Activated T-helper 2 cell treated with anti-CD3 and anti-CD28 coated beads, Interferon-gamma antibody, Interleukin-2, Interleukin-4, amounts not matched to agents 10 μg/mL and 5 μg/mL and 100 μg/mL, durations not matched to agents 14 hours and 24 hours and 36 hours (primary cell): ENCODE data around the gene PADI3. TPM values are rescaled to one million over a fixed set of nuclear protein-coding genes. Genes with fewer than 3 reads are reported as not detected.

Source experiments
- DNase-seq: peaks from one replicate; pipeline ENCODE4 v3.0.0; 2021; ENCODE audit warnings: low spot score
- H3K27ac Mint-ChIP-seq: one replicate; pipeline ENCODE4 v1.8.0; 2021; ENCODE audit warnings: mixed read lengths
- H3K27me3 Mint-ChIP-seq: one replicate; pipeline ENCODE4 v1.8.0; 2021; ENCODE audit warnings: low read depth, mixed read lengths
- H3K36me3 Mint-ChIP-seq: one replicate; pipeline ENCODE4 v1.8.0; 2021; ENCODE audit warnings: low read depth, mixed read lengths
- H3K4me1 Mint-ChIP-seq: one replicate; pipeline ENCODE4 v1.8.0; 2021; ENCODE audit warnings: low read depth, mixed read lengths
- H3K4me3 Mint-ChIP-seq: one replicate; pipeline ENCODE4 v1.8.0; 2021; ENCODE audit warnings: low read depth, mild to moderate bottlenecking, moderate library complexity, mixed read lengths
- H3K9me3 Mint-ChIP-seq: one replicate; pipeline ENCODE4 v1.8.0; 2021; ENCODE audit warnings: mixed read lengths
- intact Hi-C: fragments of 100-400 bp; cut with micrococcal nuclease; formaldehyde crosslinking; loops from one replicate; pipeline ENCODE4 v1.15.1; 2023
- total RNA-seq: library from RNA; stranded (reverse); gene quantifications from 2 replicates; pipeline ENCODE4 v1.2.3, GENCODE V29; 2022

Gene PADI3
- total RNA-seq, 1 donor from 2014 or later = not detected

DNA sequence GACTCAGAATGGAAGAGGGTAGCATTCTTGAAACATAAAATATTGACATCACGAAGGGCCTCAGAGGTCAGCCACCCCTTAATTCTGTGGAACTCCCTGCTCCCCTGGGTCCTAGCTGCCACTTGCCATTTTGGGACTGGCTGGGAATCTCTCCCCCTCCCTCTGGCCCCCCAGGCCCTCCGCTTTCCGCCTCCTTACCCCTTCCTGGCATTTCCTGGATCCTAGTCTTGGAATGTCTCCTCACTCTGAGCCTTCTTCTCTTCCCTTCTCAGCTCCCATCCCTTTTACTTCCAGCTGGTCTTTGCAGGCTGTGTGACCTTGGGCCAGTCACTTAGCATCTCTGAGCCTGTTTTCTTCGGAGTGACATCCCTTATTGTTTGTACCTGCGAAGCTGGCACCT is 39.5 kb upstream of the PADI3 start:
- Mint-ChIP-seq H3K4me1 (peaks cover 19% of the 10 kb centered on the region), H3K36me3 (no peaks in the 10 kb centered on the region), H3K27me3 (peaks cover 19% of the 10 kb centered on the region), H3K9me3 (no peaks in the 10 kb centered on the region), H3K4me3 (no peak overlapping the region), H3K27ac (no peak overlapping the region)
- intact Hi-C loops = no loop called here
- DNase-seq = no peak

DNA sequence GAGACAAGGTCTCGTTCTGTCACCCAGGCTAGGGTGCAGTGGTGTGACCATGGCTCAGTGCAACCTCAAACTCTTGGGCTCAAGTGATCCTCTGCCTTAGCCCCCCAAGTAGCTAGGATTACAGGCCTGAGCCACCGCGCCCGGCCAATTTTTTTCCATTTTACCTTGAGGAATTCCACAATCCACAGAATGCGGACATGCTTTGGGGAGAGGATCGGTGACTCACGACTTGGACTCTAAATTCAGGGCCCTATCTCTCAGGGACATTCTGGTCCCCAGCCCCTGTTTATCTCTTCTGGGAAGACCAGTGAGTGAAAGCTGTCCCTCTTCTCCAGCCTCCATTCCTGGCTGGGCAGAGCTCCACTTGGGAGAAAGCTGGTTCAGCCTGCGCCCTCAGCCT is 38.7 kb upstream of the PADI3 start:
- Mint-ChIP-seq H3K4me1 (peaks cover 18% of the 10 kb centered on the region), H3K4me3 (no peak overlapping the region), H3K27me3 (peaks cover 18% of the 10 kb centered on the region), H3K9me3 (no peaks in the 10 kb centered on the region), H3K27ac (no peak overlapping the region), H3K36me3 (no peaks in the 10 kb centered on the region)
- no peak for DNase-seq
- intact Hi-C loops = no loop called here

DNA sequence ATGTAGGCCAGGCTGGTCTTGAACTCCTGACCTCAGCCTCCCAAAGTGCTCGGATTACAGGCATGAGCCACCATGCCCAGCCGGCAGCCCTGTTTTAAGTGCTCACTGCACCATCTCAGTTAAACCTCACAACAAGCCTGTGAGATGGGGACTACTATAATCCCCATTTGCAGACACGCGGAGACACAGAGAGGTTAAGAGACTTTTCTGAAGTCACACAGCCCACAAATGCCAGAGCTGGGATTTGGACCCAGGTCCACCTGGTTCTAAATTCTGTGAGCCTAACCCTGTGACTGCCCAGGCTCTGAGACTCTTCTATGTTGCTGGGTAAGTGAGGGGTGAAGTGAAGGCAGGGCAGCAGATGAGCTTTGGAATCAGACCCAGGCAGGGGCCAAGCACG is 37.5 kb upstream of the PADI3 start:
- peaks cover 23% of the 10 kb centered on the region for H3K27me3 Mint-ChIP-seq
- no peak overlapping the region for H3K4me3 Mint-ChIP-seq
- intact Hi-C loops = no loop called here
- DNase-seq = no peak
- H3K27ac Mint-ChIP-seq = no peak overlapping the region
- H3K4me1 Mint-ChIP-seq = peaks cover 18% of the 10 kb centered on the region
- no peaks in the 10 kb centered on the region for H3K36me3 Mint-ChIP-seq
- H3K9me3 Mint-ChIP-seq = no peaks in the 10 kb centered on the region

DNA sequence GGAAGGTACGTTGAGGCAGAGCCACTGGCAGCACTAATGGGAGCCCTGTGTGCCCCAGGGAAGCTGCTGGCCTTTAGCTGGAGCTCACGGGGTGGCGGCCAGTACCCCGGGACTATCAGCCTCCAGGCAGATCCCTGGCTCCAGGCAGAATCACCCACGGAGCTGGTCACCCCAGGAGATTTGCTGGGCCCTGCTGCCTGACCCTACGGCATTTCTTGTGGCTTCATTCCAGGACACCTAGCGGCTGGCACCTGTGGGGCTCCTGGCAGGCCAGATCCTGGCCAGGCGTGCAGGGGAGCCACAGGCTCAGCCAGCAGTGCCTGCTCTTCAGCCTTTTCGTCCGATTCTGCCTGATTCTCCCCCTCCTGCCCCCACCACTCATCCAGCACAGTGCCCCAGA is 36.9 kb upstream of the PADI3 start:
- Mint-ChIP-seq H3K27ac (no peak overlapping the region), H3K4me3 (no peak overlapping the region), H3K27me3 (peaks cover 23% of the 10 kb centered on the region), H3K9me3 (no peaks in the 10 kb centered on the region), H3K4me1 (peaks cover 18% of the 10 kb centered on the region), H3K36me3 (no peaks in the 10 kb centered on the region)
- DNase-seq = no peak
- intact Hi-C loops = no loop called here

DNA sequence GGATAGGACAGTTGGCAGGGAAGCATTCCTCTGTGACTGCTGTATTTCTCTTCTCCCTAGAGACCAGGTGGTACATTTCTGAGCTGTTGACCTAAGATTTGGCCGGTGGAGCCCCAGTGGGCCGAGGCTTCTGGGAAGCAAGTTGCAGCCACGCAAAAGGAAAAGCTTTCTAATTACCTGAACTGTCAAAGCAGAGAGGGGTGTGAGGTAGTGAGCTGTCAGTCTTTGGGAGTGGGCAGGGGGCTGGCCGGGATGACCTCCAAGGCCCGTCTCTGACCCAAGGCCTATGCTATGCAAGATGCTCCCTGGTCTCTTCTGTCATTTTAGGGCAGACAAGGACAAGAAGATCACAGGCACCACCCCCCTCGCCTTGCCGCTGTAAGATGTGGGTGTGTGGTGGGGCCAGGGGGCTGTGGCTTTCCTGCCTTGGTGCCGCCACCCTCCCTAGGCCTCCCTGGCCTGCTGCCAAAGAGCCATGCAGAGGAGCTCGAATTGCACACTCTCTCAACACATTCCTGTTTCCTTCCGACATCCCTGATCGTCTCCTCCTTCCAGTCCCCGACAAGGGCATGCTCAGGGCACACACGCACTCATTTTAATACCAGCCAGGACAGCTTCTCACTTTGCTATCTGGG is 36.3 kb upstream of the PADI3 start:
- peaks cover 14% of the 10 kb centered on the region for H3K4me1 Mint-ChIP-seq
- DNase-seq = peak; percentile 21
- peaks cover 23% of the 10 kb centered on the region for H3K27me3 Mint-ChIP-seq
- H3K27ac Mint-ChIP-seq = no peak overlapping the region
- H3K4me3 Mint-ChIP-seq = no peak overlapping the region
- H3K9me3 Mint-ChIP-seq = no peaks in the 10 kb centered on the region
- H3K36me3 Mint-ChIP-seq = no peaks in the 10 kb centered on the region
- intact Hi-C loops = no loop called here

DNA sequence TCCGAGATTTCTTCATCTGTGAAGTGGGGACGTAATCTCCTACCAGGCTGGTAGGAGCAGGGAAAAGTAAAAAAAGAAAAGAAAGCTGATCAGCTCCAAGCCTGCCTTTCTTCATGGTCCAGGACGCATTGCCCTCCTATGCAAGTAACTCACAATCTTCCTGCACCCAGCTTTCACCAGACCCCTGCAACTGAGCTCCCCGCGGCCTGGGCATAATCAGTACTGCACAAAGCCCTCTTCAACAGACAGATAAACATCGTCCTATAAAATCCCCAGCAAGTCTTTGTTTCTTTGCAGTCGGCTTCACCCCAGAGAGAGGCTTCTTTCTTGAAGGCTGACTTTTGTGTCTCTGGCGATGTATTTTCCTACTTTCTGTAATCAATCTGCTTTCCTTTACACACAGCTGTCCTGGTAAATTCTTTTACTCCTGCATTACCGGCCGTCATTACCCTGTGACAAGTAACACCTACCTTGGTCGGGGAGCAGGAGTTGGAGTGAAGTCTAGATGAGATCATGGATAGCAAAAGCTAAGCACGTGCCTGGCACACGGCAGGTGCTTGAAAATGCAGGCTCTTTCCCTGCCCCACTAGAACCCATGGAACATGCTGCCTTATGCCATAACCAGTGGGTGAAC is 35.6 kb upstream of the PADI3 start:
- intact Hi-C loops = no loop called here

DNA sequence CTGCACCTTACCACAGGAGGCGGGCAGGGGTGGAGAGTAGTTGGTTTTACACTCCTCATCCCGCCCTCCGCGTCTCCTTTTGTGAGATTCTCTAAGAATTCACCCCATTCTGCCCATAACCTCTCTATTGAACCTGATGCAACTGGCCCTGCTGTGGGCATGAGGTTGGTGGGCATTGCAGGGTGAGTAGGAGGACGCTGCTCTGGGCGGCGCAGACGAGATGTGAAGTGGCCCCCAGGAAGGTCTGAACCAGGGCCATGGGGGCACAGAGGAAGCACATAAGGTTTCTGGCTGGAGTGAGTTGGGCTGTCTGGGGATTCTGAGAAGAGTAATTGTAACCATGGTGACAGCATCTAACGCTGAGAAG is 35.1 kb upstream of the PADI3 start:
- Mint-ChIP-seq H3K4me3 (no peak overlapping the region), H3K4me1 (peaks cover 10% of the 10 kb centered on the region)

More for the DNA sequence above, 35.6 kb upstream of the PADI3 start:
- DNase-seq = no peak
- H3K36me3 Mint-ChIP-seq = no peaks in the 10 kb centered on the region
- peaks cover 10% of the 10 kb centered on the region for H3K4me1 Mint-ChIP-seq
- H3K27me3 Mint-ChIP-seq = peaks cover 23% of the 10 kb centered on the region
- no peak overlapping the region for H3K27ac Mint-ChIP-seq
- no peaks in the 10 kb centered on the region for H3K9me3 Mint-ChIP-seq
- no peak overlapping the region for H3K4me3 Mint-ChIP-seq

DNA sequence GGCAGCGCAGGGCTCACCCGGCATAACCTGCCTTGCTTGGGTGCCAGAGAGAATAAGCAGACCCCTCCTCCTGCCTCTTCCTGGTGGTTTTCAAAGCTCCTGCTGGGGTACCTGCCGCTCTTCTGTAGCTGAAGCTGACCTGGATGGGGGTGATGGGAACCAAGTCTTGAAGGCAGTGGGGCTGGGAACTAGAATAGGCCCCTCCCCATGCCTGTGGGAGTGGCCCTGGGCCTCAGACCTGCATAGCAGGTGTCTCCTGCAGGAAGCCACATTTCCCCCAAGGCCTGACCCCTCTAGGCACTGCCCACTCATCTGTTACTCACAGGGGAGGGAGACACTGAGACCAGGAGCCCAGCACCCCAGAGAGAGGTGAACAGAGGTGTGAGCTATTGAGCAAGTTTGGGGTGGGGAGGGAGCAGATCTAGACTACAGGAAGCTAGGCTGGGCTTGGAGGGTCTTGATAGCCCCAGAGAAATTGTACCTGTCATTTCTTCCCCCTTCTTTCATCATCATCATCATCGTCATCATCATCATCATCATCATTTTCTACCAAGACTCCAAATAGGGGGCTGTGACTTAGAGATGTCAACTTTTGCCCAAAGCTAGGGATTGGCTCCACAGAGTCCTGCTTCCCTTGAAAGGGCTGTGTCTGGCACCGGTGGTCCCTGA is 33.9 kb upstream of the PADI3 start:
- H3K27me3 Mint-ChIP-seq = peaks cover 23% of the 10 kb centered on the region
- no peak overlapping the region for H3K4me3 Mint-ChIP-seq
- H3K4me1 Mint-ChIP-seq = peaks cover 10% of the 10 kb centered on the region

More for the DNA sequence above, 35.1 kb upstream of the PADI3 start:
- Mint-ChIP-seq H3K36me3 (no peaks in the 10 kb centered on the region), H3K27me3 (peaks cover 23% of the 10 kb centered on the region), H3K9me3 (no peaks in the 10 kb centered on the region), H3K27ac (no peak overlapping the region)
- DNase-seq = no peak
- intact Hi-C loops = no loop called here

DNA sequence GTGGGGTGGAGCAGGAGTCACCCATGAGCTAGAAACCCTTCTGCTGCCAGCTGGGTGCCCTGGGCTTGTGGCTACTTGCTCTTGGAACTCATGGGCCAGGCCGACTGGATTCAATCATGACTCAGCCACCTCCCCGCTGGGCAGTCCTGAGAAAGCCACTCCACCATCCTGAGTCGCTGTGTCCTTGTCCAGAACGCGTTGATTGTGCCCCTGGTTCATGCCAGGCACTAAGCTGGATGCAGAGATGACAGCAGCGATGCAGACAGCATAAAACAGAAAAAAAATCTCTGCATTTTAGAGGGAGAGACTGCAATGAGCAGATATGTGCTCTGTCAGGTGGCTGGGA is 33.4 kb upstream of the PADI3 start:
- Mint-ChIP-seq H3K9me3 (no peaks in the 10 kb centered on the region), H3K27ac (no peak overlapping the region), H3K4me3 (no peak overlapping the region), H3K36me3 (no peaks in the 10 kb centered on the region), H3K27me3 (peaks cover 23% of the 10 kb centered on the region), H3K4me1 (peaks cover 10% of the 10 kb centered on the region)
- intact Hi-C loops = no loop called here
- DNase-seq = no peak

More for the DNA sequence above, 33.9 kb upstream of the PADI3 start:
- no peaks in the 10 kb centered on the region for H3K36me3 Mint-ChIP-seq
- no peaks in the 10 kb centered on the region for H3K9me3 Mint-ChIP-seq
- no peak overlapping the region for H3K27ac Mint-ChIP-seq
- intact Hi-C loops = no loop called here
- no peak for DNase-seq

DNA sequence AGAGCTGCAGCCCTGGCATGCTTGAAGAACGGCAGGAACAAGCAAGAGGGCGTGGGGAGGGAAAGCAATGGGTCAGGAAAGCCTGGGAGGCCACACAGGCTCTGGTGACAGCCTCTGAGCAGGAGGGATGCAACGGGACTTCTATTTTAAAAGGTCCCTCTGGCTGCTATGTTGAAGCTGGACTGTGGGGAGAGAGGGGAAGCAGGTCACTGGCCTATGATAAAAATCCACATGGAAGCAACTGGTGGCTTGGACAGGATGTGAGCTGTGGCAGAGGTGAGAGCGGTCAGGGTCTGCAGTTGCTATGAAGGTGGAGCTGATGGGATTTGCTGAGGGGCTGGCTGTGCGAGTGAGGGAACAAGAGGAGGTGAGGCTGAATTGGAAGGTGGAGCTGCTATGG is 32.8 kb upstream of the PADI3 start:
- Mint-ChIP-seq H3K27me3 (peaks cover 23% of the 10 kb centered on the region), H3K9me3 (no peaks in the 10 kb centered on the region), H3K4me3 (no peak overlapping the region), H3K36me3 (no peaks in the 10 kb centered on the region), H3K4me1 (peaks cover 10% of the 10 kb centered on the region), H3K27ac (no peak overlapping the region)
- intact Hi-C loops = no loop called here
- DNase-seq = no peak

DNA sequence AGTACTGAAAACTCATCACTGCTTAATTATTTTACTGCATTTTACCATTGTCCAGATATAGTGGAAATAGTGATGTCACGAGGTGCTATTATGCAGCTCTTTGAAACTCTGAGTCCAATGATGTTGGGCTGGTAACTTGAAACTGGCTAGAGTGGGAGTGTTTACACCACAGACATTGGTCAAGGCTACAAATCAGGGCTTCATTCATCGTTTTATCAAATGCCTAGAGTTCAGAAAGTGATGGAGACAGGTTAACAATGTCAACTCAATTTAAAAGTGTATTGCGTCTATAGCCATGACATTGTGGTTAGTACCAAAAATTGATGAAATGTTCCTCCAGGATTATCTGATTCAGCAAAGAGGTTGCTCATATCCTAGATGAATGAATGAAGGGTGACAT is 31.3 kb upstream of the PADI3 start:
- no peak overlapping the region for H3K4me3 Mint-ChIP-seq
- no peak for DNase-seq
- no peaks in the 10 kb centered on the region for H3K9me3 Mint-ChIP-seq
- intact Hi-C loops = no loop called here
- no peaks in the 10 kb centered on the region for H3K36me3 Mint-ChIP-seq
- peaks cover 7% of the 10 kb centered on the region for H3K4me1 Mint-ChIP-seq
- no peak overlapping the region for H3K27ac Mint-ChIP-seq
- peaks cover 23% of the 10 kb centered on the region for H3K27me3 Mint-ChIP-seq

DNA sequence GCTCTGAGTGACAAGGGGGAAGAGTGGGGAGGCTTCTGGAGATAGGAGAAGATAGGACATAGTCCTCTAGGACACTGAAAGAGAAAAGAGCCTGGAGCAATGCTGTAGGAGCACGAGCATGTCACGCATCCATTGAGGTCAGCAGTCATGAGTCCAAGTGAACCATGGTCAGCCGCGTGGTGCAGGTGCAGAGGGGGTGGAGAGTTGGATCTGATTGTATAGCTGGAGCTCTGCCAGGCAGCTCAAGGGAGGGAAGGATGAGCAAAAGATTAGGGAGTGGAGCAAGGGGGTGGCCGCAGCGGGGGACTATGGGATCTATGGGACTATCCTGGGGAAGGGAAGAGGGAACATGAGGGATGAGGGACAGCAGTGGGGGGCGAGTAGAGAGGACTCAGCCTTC is 30.0 kb upstream of the PADI3 start:
- intact Hi-C loops = no loop called here
- no peak for DNase-seq
- H3K4me1 Mint-ChIP-seq = no peaks in the 10 kb centered on the region
- H3K27me3 Mint-ChIP-seq = peaks cover 10% of the 10 kb centered on the region
- no peak overlapping the region for H3K4me3 Mint-ChIP-seq
- no peak overlapping the region for H3K27ac Mint-ChIP-seq
- H3K9me3 Mint-ChIP-seq = no peaks in the 10 kb centered on the region
- no peaks in the 10 kb centered on the region for H3K36me3 Mint-ChIP-seq

DNA sequence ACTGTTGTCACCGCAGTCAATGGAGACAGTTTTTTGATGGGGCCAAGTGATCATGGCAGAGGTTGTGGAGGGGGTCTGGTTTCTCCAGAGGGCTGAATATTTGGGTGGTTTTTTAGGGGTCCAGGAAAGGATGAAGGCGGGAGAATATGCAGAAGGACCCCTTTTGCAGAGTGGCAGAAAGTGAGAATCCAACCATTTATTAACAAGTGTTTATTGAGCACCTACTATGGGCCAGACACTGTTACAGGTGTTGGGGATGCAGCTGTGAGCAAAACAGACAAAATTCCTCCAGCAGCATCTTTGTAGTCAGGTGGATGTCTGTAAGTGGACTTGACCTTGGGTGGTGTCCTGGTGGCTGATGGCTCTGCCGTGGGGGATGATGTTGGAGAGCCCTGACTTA is 28.6 kb upstream of the PADI3 start:
- Mint-ChIP-seq H3K27ac (no peak overlapping the region), H3K4me1 (no peaks in the 10 kb centered on the region), H3K4me3 (no peak overlapping the region), H3K36me3 (no peaks in the 10 kb centered on the region), H3K27me3 (peaks cover 6% of the 10 kb centered on the region), H3K9me3 (no peaks in the 10 kb centered on the region)
- no peak for DNase-seq
- intact Hi-C loops = no loop called here
